Kidney epithelial cell (primary cell): ENCODE data around the gene BCL11B. TPM values are rescaled to one million over a fixed set of nuclear protein-coding genes. Genes with fewer than 3 reads are reported as not detected.

ENCODE experiments used
- DNase-seq: peaks from one replicate; pipeline ENCODE4 v3.0.0-alpha.2; 2010; ENCODE audit warnings: low read depth
- H3K27me3 ChIP-seq: 2 replicates; pipeline ENCODE4 v1.6.0; 2011; ENCODE audit warnings: low read length; ENCODE audit not compliant: control insufficient read depth, insufficient read depth
- H3K36me3 ChIP-seq: 2 replicates; pipeline ENCODE4 v1.5.1; 2011; ENCODE audit warnings: low read length; ENCODE audit not compliant: control insufficient read depth, insufficient read depth
- H3K4me3 ChIP-seq: 2 replicates; pipeline ENCODE4 v1.5.1; 2011; ENCODE audit warnings: low read depth, mild to moderate bottlenecking, control low read depth, low read length
- CTCF ChIP-seq: IDR thresholded peaks from 2 replicates; pipeline ENCODE4 v1.5.1; 2011; ENCODE audit warnings: mild to moderate bottlenecking, moderate library complexity, low read length, control low read depth, inconsistent platforms; ENCODE audit not compliant: insufficient read depth, poor library complexity, severe bottlenecking
- total RNA-seq: library from RNA; depleted of rRNA; stranded (reverse); fragments of >200 nt; gene quantifications from 2 replicates; pipeline ENCODE4 v1.2.3, GENCODE V29; 2015

The BCL11B gene
- total RNA-seq, 1 donor from 2014 or later = 2.3 TPM

- H3K4me3 ChIP-seq = no peak overlapping the region
- no peak for DNase-seq
- no peaks in the 10 kb centered on the region for H3K36me3 ChIP-seq
- TF ChIP-seq CTCF = no peak
- no peaks in the 10 kb centered on the region for H3K27me3 ChIP-seq
Observed at GRCh38 chr14:99134516-99135046, 137.4 kb downstream of the BCL11B start.

GRCh38 chr14:99133636-99134515 lies 138.1 kb downstream of the BCL11B start:
- H3K36me3 ChIP-seq = no peaks in the 10 kb centered on the region
- TF ChIP-seq CTCF = no peak
- no peaks in the 10 kb centered on the region for H3K27me3 ChIP-seq
- no peak for DNase-seq
- H3K4me3 ChIP-seq = no peak overlapping the region

- Histone ChIP-seq H3K4me3 (no peak overlapping the region), H3K27me3 (no peaks in the 10 kb centered on the region), H3K36me3 (no peaks in the 10 kb centered on the region)
- no peak for DNase-seq
- TF ChIP-seq CTCF = no peak
Observed at GRCh38 chr14:99132821-99133635, 139.0 kb downstream of the BCL11B start.

GRCh38 chr14:99131632-99132271 lies 140.2 kb downstream of the BCL11B start:
- no peak for DNase-seq
- Histone ChIP-seq H3K4me3 (no peak overlapping the region), H3K27me3 (no peaks in the 10 kb centered on the region), H3K36me3 (no peaks in the 10 kb centered on the region)
- no peak for TF ChIP-seq CTCF

- Histone ChIP-seq H3K27me3 (no peaks in the 10 kb centered on the region), H3K36me3 (no peaks in the 10 kb centered on the region), H3K4me3 (no peak overlapping the region)
- DNase-seq = no peak
- no peak for TF ChIP-seq CTCF
Observed at GRCh38 chr14:99129998-99130397, 142.0 kb downstream of the BCL11B start.
